Stomach (tissue), 4 donors: ENCODE data around the gene ARF6.
A peak's percentile ranks its signal among the peaks of the same experiment; 100 is the strongest.

ENCODE experiments used
- POLR2AphosphoS5 ChIP-seq, 3 donors: sonication (generic); formaldehyde crosslinking; IDR thresholded peaks; one replicate each; pipeline ENCODE4 v1.6.1; 2016; ENCODE audit warnings: antibody characterized with exemption in 3 of 3
- TF ChIP-seq, protein P1 (sequence below), 7 experiments: fragments of 450-650 bp in 4 of 7; fragments of 200-600 bp in 3 of 7; sonication (generic) in 3 of 7; IDR thresholded peaks; one replicate each; pipeline ENCODE4 v1.5.1; 2016 to 2019; ENCODE audit warnings: antibody characterized with exemption in 7 of 7, control low read depth in 2 of 7, mild to moderate bottlenecking in 1 of 7

DNA sequence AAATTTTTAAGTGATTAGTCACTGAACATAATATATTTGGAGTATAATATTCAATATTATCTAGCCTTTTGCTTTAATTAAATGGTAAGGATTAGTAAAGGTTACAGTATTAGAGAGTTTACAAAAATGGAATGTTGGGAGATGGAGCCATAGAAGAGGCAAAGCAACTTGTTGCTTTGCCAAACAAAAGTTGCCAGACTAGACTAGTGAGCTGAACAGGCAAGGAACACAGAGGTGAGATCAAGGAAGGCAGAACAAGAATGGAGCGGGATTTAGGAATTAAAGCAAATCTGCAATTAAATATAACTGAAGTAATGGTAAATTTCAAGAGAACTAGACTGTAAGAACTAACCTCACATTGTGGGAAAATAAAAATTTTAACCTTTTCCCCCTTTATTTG is 5.1 kb downstream of the ARF6 start:
- TF ChIP-seq, protein P1, sequence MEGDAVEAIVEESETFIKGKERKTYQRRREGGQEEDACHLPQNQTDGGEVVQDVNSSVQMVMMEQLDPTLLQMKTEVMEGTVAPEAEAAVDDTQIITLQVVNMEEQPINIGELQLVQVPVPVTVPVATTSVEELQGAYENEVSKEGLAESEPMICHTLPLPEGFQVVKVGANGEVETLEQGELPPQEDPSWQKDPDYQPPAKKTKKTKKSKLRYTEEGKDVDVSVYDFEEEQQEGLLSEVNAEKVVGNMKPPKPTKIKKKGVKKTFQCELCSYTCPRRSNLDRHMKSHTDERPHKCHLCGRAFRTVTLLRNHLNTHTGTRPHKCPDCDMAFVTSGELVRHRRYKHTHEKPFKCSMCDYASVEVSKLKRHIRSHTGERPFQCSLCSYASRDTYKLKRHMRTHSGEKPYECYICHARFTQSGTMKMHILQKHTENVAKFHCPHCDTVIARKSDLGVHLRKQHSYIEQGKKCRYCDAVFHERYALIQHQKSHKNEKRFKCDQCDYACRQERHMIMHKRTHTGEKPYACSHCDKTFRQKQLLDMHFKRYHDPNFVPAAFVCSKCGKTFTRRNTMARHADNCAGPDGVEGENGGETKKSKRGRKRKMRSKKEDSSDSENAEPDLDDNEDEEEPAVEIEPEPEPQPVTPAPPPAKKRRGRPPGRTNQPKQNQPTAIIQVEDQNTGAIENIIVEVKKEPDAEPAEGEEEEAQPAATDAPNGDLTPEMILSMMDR (IDR thresholded peaks at IDR 0.05), result no peak
- TF ChIP-seq POLR2AphosphoS5 (IDR thresholded peaks at IDR 0.05), result peak in 1 of 3 donors; percentile 39
